ENCODE data around the gene CISTR. TPM values are rescaled to one million over a fixed set of nuclear protein-coding genes. Genes with fewer than 3 reads are reported as not detected.

Gene CISTR
- total RNA-seq, 1 experiment from 2014 or later = not detected

DNA sequence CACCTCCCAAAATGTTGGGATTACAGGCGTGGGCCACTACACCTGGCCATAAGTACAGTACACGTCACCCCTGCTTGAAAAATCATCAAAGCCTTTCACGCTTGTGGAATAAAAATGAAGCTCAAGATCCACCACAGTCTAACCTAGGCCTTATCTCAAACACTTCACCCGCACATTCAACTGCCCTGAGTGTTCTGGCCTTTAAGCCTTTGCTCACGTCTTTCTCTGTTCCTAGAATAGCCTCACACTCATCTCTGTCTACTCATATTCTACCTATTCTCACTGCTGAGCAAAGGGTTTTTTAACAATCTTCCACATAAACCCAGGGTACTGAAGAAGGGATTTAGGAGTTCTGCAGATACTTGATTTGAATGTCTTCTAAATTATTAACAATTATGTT lies 34.5 kb downstream of the CISTR start:
- Histone ChIP-seq H3K23me2 (ENCODE audit: insufficient read length, low read depth, low read length, poor library complexity, severe bottlenecking) (no peaks in the 10 kb centered on the region), H3K4me1 (ENCODE audit: insufficient read depth, low read length) (no peaks in the 10 kb centered on the region), H2AFZ (ENCODE audit: low read length) (no peak overlapping the region), H2BK20ac (ENCODE audit: low read depth, low read length, poor library complexity, severe bottlenecking) (no peak overlapping the region), H3K56ac (ENCODE audit: insufficient read length, low read depth, low read length) (no peak overlapping the region), H3K9me3 (ENCODE audit: control insufficient read depth, low read depth, low read length) (no peaks in the 10 kb centered on the region), H2AK5ac (ENCODE audit: insufficient read length, low read length) (no peak overlapping the region), H3K79me1 (ENCODE audit: insufficient read depth, low read depth, low read length, poor library complexity, severe bottlenecking) (no peaks in the 10 kb centered on the region), H3K23ac (ENCODE audit: insufficient read length, low read depth, low read length) (no peak overlapping the region), H4K20me1 (ENCODE audit: control insufficient read depth, insufficient read depth, insufficient read length) (no peaks in the 10 kb centered on the region), H2BK5ac (ENCODE audit: insufficient read length, low read length) (no peak overlapping the region), H3K27me3 (ENCODE audit: insufficient read depth, low read length) (no peaks in the 10 kb centered on the region), H3K79me2 (ENCODE audit: insufficient read depth, low read length) (no peaks in the 10 kb centered on the region), H3K4ac (ENCODE audit: low read depth, low read length) (no peak overlapping the region), H3K27ac (ENCODE audit: insufficient read length, low read depth, low read length) (no peak overlapping the region), H3K4me2 (ENCODE audit: insufficient read depth, insufficient read length, low read length) (no peak overlapping the region), H3K9ac (ENCODE audit: extremely low read depth, insufficient read length, low read length) (no peak overlapping the region), H2BK120ac (ENCODE audit: low read depth, low read length, poor library complexity, severe bottlenecking) (no peak overlapping the region), H2BK15ac (ENCODE audit: low read depth, low read length) (no peak overlapping the region), H2BK12ac (ENCODE audit: insufficient read length, low read depth, low read length) (no peak overlapping the region), H4K5ac (ENCODE audit: insufficient read length, low read depth, low read length) (no peak overlapping the region), H3K18ac (ENCODE audit: insufficient read length, low read depth, low read length) (no peak overlapping the region), H4K91ac (ENCODE audit: insufficient read length, low read depth, low read length) (no peak overlapping the region), H4K8ac (replicated peaks; ENCODE audit: insufficient read length, low read depth, low read length) (no peak overlapping the region), H3T11ph (ENCODE audit: low read length) (no peak overlapping the region), H3K14ac (ENCODE audit: insufficient read depth, low read length) (no peak overlapping the region)
- no peak for DNase-seq
- Mint-ChIP-seq H3K9me3 (no peaks in the 10 kb centered on the region; a peak in 1 of 5 replicates), H3K4me3 (no peak overlapping the region), H3K27me3 (ENCODE audit: low read depth) (peaks cover 3% of the 10 kb centered on the region; the same call in 1 of the 2 replicates), H3K27ac (no peak overlapping the region), H3K4me1 (peaks cover 0 to 5% of the 10 kb centered on the region in 2 experiments; a peak in 2 of 4 replicates), H3K36me3 (ENCODE audit: insufficient read depth in 1 of 3, low read depth in 3 of 3) (peaks cover 0 to 4% (median 0%) of the 10 kb centered on the region in 3 experiments; a peak in 3 of 7 replicates)
- TF ChIP-seq, protein P1, sequence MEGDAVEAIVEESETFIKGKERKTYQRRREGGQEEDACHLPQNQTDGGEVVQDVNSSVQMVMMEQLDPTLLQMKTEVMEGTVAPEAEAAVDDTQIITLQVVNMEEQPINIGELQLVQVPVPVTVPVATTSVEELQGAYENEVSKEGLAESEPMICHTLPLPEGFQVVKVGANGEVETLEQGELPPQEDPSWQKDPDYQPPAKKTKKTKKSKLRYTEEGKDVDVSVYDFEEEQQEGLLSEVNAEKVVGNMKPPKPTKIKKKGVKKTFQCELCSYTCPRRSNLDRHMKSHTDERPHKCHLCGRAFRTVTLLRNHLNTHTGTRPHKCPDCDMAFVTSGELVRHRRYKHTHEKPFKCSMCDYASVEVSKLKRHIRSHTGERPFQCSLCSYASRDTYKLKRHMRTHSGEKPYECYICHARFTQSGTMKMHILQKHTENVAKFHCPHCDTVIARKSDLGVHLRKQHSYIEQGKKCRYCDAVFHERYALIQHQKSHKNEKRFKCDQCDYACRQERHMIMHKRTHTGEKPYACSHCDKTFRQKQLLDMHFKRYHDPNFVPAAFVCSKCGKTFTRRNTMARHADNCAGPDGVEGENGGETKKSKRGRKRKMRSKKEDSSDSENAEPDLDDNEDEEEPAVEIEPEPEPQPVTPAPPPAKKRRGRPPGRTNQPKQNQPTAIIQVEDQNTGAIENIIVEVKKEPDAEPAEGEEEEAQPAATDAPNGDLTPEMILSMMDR (conservative IDR thresholded peaks at IDR 0.05) = no peak
- no CpG with 5 or more reads among the region's 5 CpGs for WGBS (ENCODE audit: extremely low coverage, insufficient read length, low lambda C conversion rate)
